GM12878 (cell line): ENCODE measurements around the gene TLL2. TPM values are rescaled to one million over a fixed set of nuclear protein-coding genes. Genes with fewer than 3 reads are reported as not detected.

ENCODE experiments used
- ATAC-seq: fragments of 200-7000 bp; cut with Tn5 transposase; 3 replicates; pipeline ENCODE4 v1.9.1; 2020; ENCODE audit warnings: mild to moderate bottlenecking, moderate library complexity
- BruUV-seq: library from RNA; stranded (reverse); fragments of 400-500 nt; replicated peaks from 2 replicates; lab custom pipeline; 2021; lab: Mats Ljungman, UMichigan
- CTCF ChIA-PET: fragments of 300-600 bp; sonication (Branson Sonifier 250); formaldehyde crosslinking; extraction: SDS; loops from one replicate; lab custom pipeline; 2021; ENCODE audit warnings: inconsistent platforms; lab: Yijun Ruan, JAX
- POLR2A ChIA-PET: fragments of 350-600 bp; formaldehyde crosslinking; extraction: SDS; loops from one replicate; lab custom pipeline; 2021; ENCODE audit warnings: inconsistent platforms; lab: Charles Lee
- RAD21 ChIA-PET: fragments of 300-600 bp; sonication (Branson Sonifier 250); formaldehyde crosslinking; loops from one replicate; lab custom pipeline; 2023; ENCODE audit warnings: antibody characterized with exemption; ENCODE audit not compliant: unreplicated experiment; lab: Charles Lee
- SMC1A ChIA-PET: fragments of 300-600 bp; sonication (Branson Sonifier 250); formaldehyde crosslinking; loops from one replicate; lab custom pipeline; 2023; ENCODE audit not compliant: unreplicated experiment, uncharacterized antibody; lab: Charles Lee
- DNase-seq: peaks from one replicate; pipeline ENCODE4 v3.0.0-alpha.2; 2011; ENCODE audit warnings: low read depth, low spot score
- FAIRE-seq: peaks from 3 replicates; lab custom pipeline; 2011; peaks lifted over from hg19 to GRCh38; lab: Jason Lieb, UNC
- H2AFZ ChIP-seq: 2 replicates; pipeline ENCODE4 v1.6.0; 2011; ENCODE audit warnings: low read depth, low read length, control low read depth; ENCODE audit not compliant: control insufficient read depth
- H3K27ac ChIP-seq: 2 replicates; pipeline ENCODE4 v1.5.1; 2011; ENCODE audit warnings: control low read depth; ENCODE audit not compliant: control insufficient read depth, insufficient read depth
- H3K27me3 ChIP-seq, 2 experiments: replicated peaks in 1 of 2; 2 replicates each; pipeline versions ENCODE4 v1.6.0 to v1.6.1; 2011; ENCODE audit warnings: low read length in 1 of 2; ENCODE audit not compliant: control insufficient read depth in 2 of 2, insufficient read depth in 2 of 2
- H3K36me3 ChIP-seq, 2 experiments: 2 replicates each; pipeline ENCODE4 v1.5.1; 2011; ENCODE audit warnings: low read length in 1 of 2; ENCODE audit not compliant: control insufficient read depth in 2 of 2, insufficient read depth in 2 of 2
- H3K4me1 ChIP-seq: 2 replicates; pipeline ENCODE4 v1.6.1; 2011; ENCODE audit warnings: mild to moderate bottlenecking, low read length, moderate library complexity, mixed read lengths; ENCODE audit not compliant: control insufficient read depth, insufficient read depth
- H3K4me2 ChIP-seq: 2 replicates; pipeline ENCODE4 v1.6.0; 2011; ENCODE audit warnings: control low read depth; ENCODE audit not compliant: control insufficient read depth, insufficient read depth
- H3K4me3 ChIP-seq: fragments of 200-600 bp; sonication (generic); 2 replicates; pipeline ENCODE4 v1.5.1; 2016
- H3K79me2 ChIP-seq: 2 replicates; pipeline ENCODE4 v1.6.0; 2011; ENCODE audit warnings: low read length; ENCODE audit not compliant: control insufficient read depth, insufficient read depth
- H3K9ac ChIP-seq: 2 replicates; pipeline ENCODE4 v1.8.0; 2011; ENCODE audit warnings: low read length, control low read depth, mixed read lengths; ENCODE audit not compliant: control insufficient read depth, insufficient read depth
- H3K9me3 ChIP-seq: replicated peaks from 3 replicates; pipeline ENCODE4 v1.5.1; 2011; ENCODE audit warnings: mild to moderate bottlenecking, low read length; ENCODE audit not compliant: control insufficient read depth, insufficient read depth
- H4K20me1 ChIP-seq: 2 replicates; pipeline ENCODE4 v1.6.0; 2011; ENCODE audit not compliant: control insufficient read depth, insufficient read depth
- BCL3 ChIP-seq: IDR thresholded peaks from 2 replicates; pipeline ENCODE4 v1.6.1; 2011; ENCODE audit warnings: borderline replicate concordance, low read depth, mild to moderate bottlenecking, moderate library complexity, low read length; ENCODE audit not compliant: insufficient read depth, poor library complexity, severe bottlenecking
- NRF1 ChIP-seq: conservative IDR thresholded peaks from 2 replicates; pipeline ENCODE4 v1.6.1; 2011; ENCODE audit warnings: mild to moderate bottlenecking, low read depth, low read length, improper control_type of control experiment
- SMAD5 ChIP-seq: IDR thresholded peaks from 2 replicates; pipeline ENCODE4 v1.6.1; 2016; ENCODE audit warnings: antibody characterized with exemption, low read depth
- STAT1 ChIP-seq: fragments of 450-650 bp; conservative IDR thresholded peaks from 2 replicates; pipeline ENCODE4 v1.6.1; 2014; ENCODE audit warnings: antibody characterized with exemption, mild to moderate bottlenecking
- ZNF592 ChIP-seq: fragments of 450-650 bp; IDR thresholded peaks from 2 replicates; pipeline ENCODE4 v1.6.1; 2017; ENCODE audit warnings: mild to moderate bottlenecking, moderate library complexity
- WGBS: methylation state at CpG from one replicate; pipeline ENCODE4 v1.1.6; 2016; ENCODE audit warnings: low lambda C conversion rate; ENCODE audit not compliant: insufficient replicate concordance, insufficient coverage; ENCODE audit errors: missing lambda C conversion rate; 5-methylcytosine and 5-hydroxymethylcytosine counted together
- in situ Hi-C: fragments of 300-500 bp; cut with MboI; formaldehyde crosslinking; loops from 9 replicates; pipeline ENCODE4 v1.14.3; 2018; ENCODE audit warnings: mixed read lengths
- intact Hi-C: fragments of 100-400 bp; cut with micrococcal nuclease; formaldehyde crosslinking; loops from one replicate; pipeline ENCODE4 v1.14.2; 2022; ENCODE audit not compliant: unreplicated experiment
- polyA plus RNA-seq, 11 experiments: library from polyadenylated mRNA; depleted of rRNA in 4 of 11; unstranded in 6 of 11; stranded (reverse) in 5 of 11; fragments of >200 nt; fragmentation: Nextera tagmentation in 4 of 11; fragmentation: Illumina TruSeq in 1 of 11; extraction: Ambion mirVana in 4 of 11; extraction: Trizol in 1 of 11; gene quantifications; 1 replicate in 1 of 11; 2 replicates in 10 of 11; pipeline versions ENCODE4 v1.2.1 to v1.2.3, GENCODE V29; 2011 to 2016; ENCODE audit warnings: inconsistent platforms in 2 of 11, missing spikeins in 2 of 11, low read depth in 1 of 11
- total RNA-seq, 4 experiments: library from RNA; depleted of rRNA in 3 of 4; stranded (reverse); fragments of >200 nt in 3 of 4; fragmentation: Illumina TruSeq in 1 of 4; extraction: Trizol in 1 of 4; gene quantifications; 2 replicates each; pipeline versions ENCODE4 v1.2.1 to v1.2.3, GENCODE V29; 2013 to 2021
- TF ChIP-seq, protein P1 (sequence below): IDR thresholded peaks from 2 replicates; pipeline ENCODE4 v1.6.1; 2012; ENCODE audit warnings: low read depth, low read length, improper control_type of control experiment
- TF ChIP-seq, protein P2 (sequence below): IDR thresholded peaks from 2 replicates; pipeline ENCODE4 v1.6.1; 2012; ENCODE audit warnings: improper control_type of control experiment, low read depth, low read length; ENCODE audit not compliant: insufficient replicate concordance
- TF ChIP-seq, protein P3 (sequence below): fragments of 450-650 bp; IDR thresholded peaks from 2 replicates; pipeline ENCODE4 v1.6.1; 2016; ENCODE audit warnings: mild to moderate bottlenecking

TLL2 gene
- total and polyA plus RNA-seq, 10 of the 15 experiments (the other 5 are each of a cell fraction or from before 2014, with no cell fraction given): 0.02 to 2.1 (median 0.52) TPM

- BruUV-seq: no TSS peak
- TF ChIP-seq NRF1 (no peak), BCL3 (no peak), SMAD5 (no peak), STAT1 (no peak), ZNF592 (no peak)
- TF ChIP-seq, protein P1, sequence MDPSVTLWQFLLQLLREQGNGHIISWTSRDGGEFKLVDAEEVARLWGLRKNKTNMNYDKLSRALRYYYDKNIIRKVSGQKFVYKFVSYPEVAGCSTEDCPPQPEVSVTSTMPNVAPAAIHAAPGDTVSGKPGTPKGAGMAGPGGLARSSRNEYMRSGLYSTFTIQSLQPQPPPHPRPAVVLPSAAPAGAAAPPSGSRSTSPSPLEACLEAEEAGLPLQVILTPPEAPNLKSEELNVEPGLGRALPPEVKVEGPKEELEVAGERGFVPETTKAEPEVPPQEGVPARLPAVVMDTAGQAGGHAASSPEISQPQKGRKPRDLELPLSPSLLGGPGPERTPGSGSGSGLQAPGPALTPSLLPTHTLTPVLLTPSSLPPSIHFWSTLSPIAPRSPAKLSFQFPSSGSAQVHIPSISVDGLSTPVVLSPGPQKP: no peak
- TF ChIP-seq, protein P2, sequence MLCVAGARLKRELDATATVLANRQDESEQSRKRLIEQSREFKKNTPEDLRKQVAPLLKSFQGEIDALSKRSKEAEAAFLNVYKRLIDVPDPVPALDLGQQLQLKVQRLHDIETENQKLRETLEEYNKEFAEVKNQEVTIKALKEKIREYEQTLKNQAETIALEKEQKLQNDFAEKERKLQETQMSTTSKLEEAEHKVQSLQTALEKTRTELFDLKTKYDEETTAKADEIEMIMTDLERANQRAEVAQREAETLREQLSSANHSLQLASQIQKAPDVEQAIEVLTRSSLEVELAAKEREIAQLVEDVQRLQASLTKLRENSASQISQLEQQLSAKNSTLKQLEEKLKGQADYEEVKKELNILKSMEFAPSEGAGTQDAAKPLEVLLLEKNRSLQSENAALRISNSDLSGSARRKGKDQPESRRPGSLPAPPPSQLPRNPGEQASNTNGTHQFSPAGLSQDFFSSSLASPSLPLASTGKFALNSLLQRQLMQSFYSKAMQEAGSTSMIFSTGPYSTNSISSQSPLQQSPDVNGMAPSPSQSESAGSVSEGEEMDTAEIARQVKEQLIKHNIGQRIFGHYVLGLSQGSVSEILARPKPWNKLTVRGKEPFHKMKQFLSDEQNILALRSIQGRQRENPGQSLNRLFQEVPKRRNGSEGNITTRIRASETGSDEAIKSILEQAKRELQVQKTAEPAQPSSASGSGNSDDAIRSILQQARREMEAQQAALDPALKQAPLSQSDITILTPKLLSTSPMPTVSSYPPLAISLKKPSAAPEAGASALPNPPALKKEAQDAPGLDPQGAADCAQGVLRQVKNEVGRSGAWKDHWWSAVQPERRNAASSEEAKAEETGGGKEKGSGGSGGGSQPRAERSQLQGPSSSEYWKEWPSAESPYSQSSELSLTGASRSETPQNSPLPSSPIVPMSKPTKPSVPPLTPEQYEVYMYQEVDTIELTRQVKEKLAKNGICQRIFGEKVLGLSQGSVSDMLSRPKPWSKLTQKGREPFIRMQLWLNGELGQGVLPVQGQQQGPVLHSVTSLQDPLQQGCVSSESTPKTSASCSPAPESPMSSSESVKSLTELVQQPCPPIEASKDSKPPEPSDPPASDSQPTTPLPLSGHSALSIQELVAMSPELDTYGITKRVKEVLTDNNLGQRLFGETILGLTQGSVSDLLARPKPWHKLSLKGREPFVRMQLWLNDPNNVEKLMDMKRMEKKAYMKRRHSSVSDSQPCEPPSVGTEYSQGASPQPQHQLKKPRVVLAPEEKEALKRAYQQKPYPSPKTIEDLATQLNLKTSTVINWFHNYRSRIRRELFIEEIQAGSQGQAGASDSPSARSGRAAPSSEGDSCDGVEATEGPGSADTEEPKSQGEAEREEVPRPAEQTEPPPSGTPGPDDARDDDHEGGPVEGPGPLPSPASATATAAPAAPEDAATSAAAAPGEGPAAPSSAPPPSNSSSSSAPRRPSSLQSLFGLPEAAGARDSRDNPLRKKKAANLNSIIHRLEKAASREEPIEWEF: no peak
- TF ChIP-seq, protein P3, sequence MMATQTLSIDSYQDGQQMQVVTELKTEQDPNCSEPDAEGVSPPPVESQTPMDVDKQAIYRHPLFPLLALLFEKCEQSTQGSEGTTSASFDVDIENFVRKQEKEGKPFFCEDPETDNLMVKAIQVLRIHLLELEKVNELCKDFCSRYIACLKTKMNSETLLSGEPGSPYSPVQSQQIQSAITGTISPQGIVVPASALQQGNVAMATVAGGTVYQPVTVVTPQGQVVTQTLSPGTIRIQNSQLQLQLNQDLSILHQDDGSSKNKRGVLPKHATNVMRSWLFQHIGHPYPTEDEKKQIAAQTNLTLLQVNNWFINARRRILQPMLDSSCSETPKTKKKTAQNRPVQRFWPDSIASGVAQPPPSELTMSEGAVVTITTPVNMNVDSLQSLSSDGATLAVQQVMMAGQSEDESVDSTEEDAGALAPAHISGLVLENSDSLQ: no peak
- TF ChIP-seq, all 136 proteins: peak for 0
- ChIA-PET POLR2A (no interaction called here), CTCF (no interaction called here), RAD21 (interaction anchor here (0.7 kb wide), 1 partner anchor 237 kb away, joined by 3 read pairs; no protein-coding TSS in a partner anchor), SMC1A (no interaction called here)
- H3K4me1 ChIP-seq: no peaks in the 10 kb centered on the region
- no peaks in the 10 kb centered on the region for H3K36me3 ChIP-seq
- no peak overlapping the region for H3K9ac ChIP-seq
- H3K27ac ChIP-seq: no peak overlapping the region
- FAIRE-seq: no peak
- H3K9me3 ChIP-seq: peaks cover 8% of the 10 kb centered on the region; the same call in 1 of the 3 replicates
- H3K79me2 ChIP-seq: no peaks in the 10 kb centered on the region
- DNase-seq: no peak
- in situ Hi-C loops: no loop called here
- no peak overlapping the region for H3K4me3 ChIP-seq
- no peaks in the 10 kb centered on the region for H3K27me3 ChIP-seq
- no peak overlapping the region for H3K4me2 ChIP-seq
- no peak overlapping the region for H2AFZ ChIP-seq
- H4K20me1 ChIP-seq: no peaks in the 10 kb centered on the region
- intact Hi-C loops: no loop called here
- WGBS: 34% methylated on average over 4 of the region's 4 CpGs
- no peak for ATAC-seq
These were observed 169.5 kb downstream of the TLL2 start for GRCh38 chr10:96344178-96344577.
